ENCODE results near the gene RING1. TPM values are rescaled to one million over a fixed set of nuclear protein-coding genes. Genes with fewer than 3 reads are reported as not detected.

The RING1 gene
- total RNA-seq, 2 experiments from 2014 or later: 27.1 to 28.6 TPM

DNA sequence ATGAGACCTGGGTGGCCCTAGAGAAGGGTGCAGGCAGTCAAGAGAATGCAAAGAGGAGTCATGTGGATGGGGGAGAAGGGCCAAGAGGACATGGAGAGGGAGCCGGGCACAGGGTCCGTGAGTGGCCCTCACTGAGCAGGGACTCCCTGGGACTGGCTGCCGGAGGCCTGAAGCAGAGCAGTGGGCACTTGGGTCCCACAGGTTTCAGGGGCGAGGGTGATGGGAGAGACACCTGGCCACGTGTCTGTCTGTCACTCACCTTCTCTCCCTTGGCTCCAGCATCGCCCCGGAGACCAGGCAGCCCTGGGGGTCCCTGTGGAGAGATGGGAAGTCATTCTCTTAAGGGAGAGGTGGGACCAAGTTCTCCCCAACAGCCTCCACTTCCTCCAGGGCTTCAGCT is 41.5 kb upstream of the RING1 start:
- intact Hi-C loops (cut with DNase I, micrococcal nuclease): no loop called here
- POLR2A ChIA-PET: interaction anchor here (0.6 kb wide), 1 partner anchor 1512 kb away, joined by 3 read pairs; no protein-coding TSS in a partner anchor
- CTCF ChIA-PET: interaction anchor here (0.9 kb wide), 1 partner anchor 182 kb away, joined by 3 read pairs; no protein-coding TSS in a partner anchor
- Histone ChIP-seq H3K4me3 (ENCODE audit: low read length) (no peak overlapping the region), H3K27me3 (ENCODE audit: control insufficient read depth in 1 of 2, insufficient read depth in 2 of 2, low read length in 2 of 2) (no peaks in the 10 kb centered on the region), H3K9me3 (ENCODE audit: control insufficient read depth in 1 of 2, insufficient read depth in 1 of 2, low read length in 2 of 2) (no peaks in the 10 kb centered on the region), H3K27ac (ENCODE audit: low read depth in 1 of 2, low read length in 2 of 2) (no peak overlapping the region), H3K36me3 (ENCODE audit: insufficient read depth, low read length) (no peaks in the 10 kb centered on the region), H3K4me1 (ENCODE audit: insufficient read depth, low read length) (peaks cover 6% of the 10 kb centered on the region)
- Mint-ChIP-seq H3K36me3 (ENCODE audit: low read depth) (no peaks in the 10 kb centered on the region), H3K4me1 (ENCODE audit: low read depth) (peaks cover 2% of the 10 kb centered on the region), H3K27me3 (no peaks in the 10 kb centered on the region), H3K9me3 (no peaks in the 10 kb centered on the region), H3K4me3 (no peak overlapping the region), H3K27ac (no peak overlapping the region)
- TF ChIP-seq, protein P1, sequence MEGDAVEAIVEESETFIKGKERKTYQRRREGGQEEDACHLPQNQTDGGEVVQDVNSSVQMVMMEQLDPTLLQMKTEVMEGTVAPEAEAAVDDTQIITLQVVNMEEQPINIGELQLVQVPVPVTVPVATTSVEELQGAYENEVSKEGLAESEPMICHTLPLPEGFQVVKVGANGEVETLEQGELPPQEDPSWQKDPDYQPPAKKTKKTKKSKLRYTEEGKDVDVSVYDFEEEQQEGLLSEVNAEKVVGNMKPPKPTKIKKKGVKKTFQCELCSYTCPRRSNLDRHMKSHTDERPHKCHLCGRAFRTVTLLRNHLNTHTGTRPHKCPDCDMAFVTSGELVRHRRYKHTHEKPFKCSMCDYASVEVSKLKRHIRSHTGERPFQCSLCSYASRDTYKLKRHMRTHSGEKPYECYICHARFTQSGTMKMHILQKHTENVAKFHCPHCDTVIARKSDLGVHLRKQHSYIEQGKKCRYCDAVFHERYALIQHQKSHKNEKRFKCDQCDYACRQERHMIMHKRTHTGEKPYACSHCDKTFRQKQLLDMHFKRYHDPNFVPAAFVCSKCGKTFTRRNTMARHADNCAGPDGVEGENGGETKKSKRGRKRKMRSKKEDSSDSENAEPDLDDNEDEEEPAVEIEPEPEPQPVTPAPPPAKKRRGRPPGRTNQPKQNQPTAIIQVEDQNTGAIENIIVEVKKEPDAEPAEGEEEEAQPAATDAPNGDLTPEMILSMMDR (IDR thresholded peaks at IDR 0.05): no peak
- ATAC-seq (ENCODE audit: poor library complexity) (no peak), DNase-seq (no peak)

DNA sequence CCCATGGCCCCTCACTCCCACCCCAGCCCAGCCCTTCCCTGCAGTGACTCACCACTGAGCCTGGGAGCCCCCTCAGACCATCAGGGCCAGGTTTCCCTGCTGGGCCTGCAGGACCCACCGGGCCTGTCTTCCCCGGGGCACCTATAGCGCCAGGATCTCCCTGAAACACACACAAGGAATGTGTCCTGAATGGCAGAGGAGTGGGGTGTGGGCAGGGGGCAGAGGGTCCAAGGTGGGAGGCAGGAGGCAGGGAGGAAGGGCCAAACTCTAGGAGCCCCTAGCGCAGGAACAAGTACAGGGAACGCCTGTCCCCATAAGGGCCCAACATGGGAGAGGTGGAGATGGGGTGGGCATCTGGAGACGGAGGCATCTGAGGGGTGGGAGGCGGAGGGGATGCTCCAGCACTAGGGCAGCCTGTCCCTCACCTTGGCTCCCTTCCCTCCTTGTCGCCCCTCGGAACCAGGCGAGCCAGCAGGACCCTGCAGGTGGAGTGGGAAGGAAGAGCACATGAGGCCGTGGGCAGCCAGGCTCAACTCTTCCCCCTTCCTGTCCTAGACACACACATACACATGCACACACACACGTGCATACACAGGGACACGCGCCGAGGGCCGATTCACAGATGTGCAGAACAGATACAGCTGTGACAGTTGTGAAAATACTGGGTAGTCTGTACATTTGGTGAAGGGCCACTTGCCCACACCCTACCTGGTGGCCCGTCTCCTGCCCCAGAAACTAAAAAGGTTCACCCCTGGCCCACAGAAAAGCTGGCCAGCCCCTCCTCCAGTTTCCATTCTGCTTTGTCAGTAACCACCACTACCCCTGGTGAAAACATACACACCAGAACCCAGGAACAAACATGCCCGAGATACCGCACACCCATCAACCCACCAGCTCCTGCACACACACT is 40.7 kb upstream of the RING1 start:
- Histone ChIP-seq H3K27me3 (ENCODE audit: control insufficient read depth in 1 of 2, insufficient read depth in 2 of 2, low read length in 2 of 2) (no peaks in the 10 kb centered on the region), H3K36me3 (ENCODE audit: insufficient read depth, low read length) (no peaks in the 10 kb centered on the region), H3K4me1 (ENCODE audit: insufficient read depth, low read length) (no peaks in the 10 kb centered on the region), H3K9me3 (ENCODE audit: control insufficient read depth in 1 of 2, insufficient read depth in 1 of 2, low read length in 2 of 2) (no peaks in the 10 kb centered on the region), H3K27ac (ENCODE audit: low read depth in 1 of 2, low read length in 2 of 2) (no peak overlapping the region), H3K4me3 (ENCODE audit: low read length) (no peak overlapping the region)
- Mint-ChIP-seq H3K36me3 (ENCODE audit: low read depth) (no peaks in the 10 kb centered on the region), H3K27ac (no peak overlapping the region), H3K27me3 (no peaks in the 10 kb centered on the region), H3K9me3 (no peaks in the 10 kb centered on the region), H3K4me1 (ENCODE audit: low read depth) (no peaks in the 10 kb centered on the region), H3K4me3 (no peak overlapping the region)
- ChIA-PET POLR2A (interaction anchor here (0.6 kb wide), 1 partner anchor 1513 kb away, joined by 3 read pairs; no protein-coding TSS in a partner anchor), CTCF (interaction anchor here (0.9 kb wide), 1 partner anchor 183 kb away, joined by 3 read pairs; no protein-coding TSS in a partner anchor)
- ATAC-seq (ENCODE audit: poor library complexity) (no peak), DNase-seq (no peak)
- intact Hi-C loops (cut with DNase I, micrococcal nuclease): no loop called here
- TF ChIP-seq, protein P1 (IDR thresholded peaks at IDR 0.05): no peak

DNA sequence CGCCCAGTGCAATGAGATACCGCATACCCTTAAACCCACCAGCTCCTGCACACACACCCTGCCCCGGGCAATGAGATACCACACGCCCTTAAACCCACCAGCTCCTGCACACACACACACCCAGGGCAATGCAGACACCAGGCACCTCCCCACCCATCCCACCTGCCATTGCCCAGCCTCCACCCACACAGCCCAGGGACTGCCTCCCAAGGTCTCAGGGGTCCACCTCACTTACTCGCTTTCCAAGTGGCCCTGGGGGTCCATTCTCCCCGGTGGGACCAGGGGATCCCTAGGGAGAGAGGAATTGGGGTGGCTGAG is 40.1 kb upstream of the RING1 start:
- no peaks in the 10 kb centered on the region for H3K9me3 Mint-ChIP-seq
- intact Hi-C loops (cut with DNase I, micrococcal nuclease): no loop called here
- peaks cover 0 to 3% of the 10 kb centered on the region in 2 experiments for H3K27me3 ChIP-seq (ENCODE audit: control insufficient read depth in 1 of 2, insufficient read depth in 2 of 2, low read length in 2 of 2)
- DNase-seq (no peak), ATAC-seq (ENCODE audit: poor library complexity) (no peak)
- CTCF ChIA-PET: no interaction called here
- no peaks in the 10 kb centered on the region for H3K36me3 ChIP-seq (ENCODE audit: insufficient read depth, low read length)
- no peak overlapping the region for H3K4me3 ChIP-seq (ENCODE audit: low read length)
- no peaks in the 10 kb centered on the region for H3K27me3 Mint-ChIP-seq
- no peaks in the 10 kb centered on the region for H3K4me1 ChIP-seq (ENCODE audit: insufficient read depth, low read length)
- no peak overlapping the region for H3K27ac Mint-ChIP-seq
- no peak overlapping the region for H3K27ac ChIP-seq (ENCODE audit: low read depth in 1 of 2, low read length in 2 of 2)
- no peaks in the 10 kb centered on the region for H3K9me3 ChIP-seq (ENCODE audit: control insufficient read depth in 1 of 2, insufficient read depth in 1 of 2, low read length in 2 of 2)
- no peak overlapping the region for H3K4me3 Mint-ChIP-seq
- POLR2A ChIA-PET: no interaction called here
- TF ChIP-seq, protein P1 (IDR thresholded peaks at IDR 0.05): no peak
- H3K4me1 Mint-ChIP-seq (ENCODE audit: low read depth): no peaks in the 10 kb centered on the region
- no peaks in the 10 kb centered on the region for H3K36me3 Mint-ChIP-seq (ENCODE audit: low read depth)
